Right renal pelvis (tissue), 4 donors: ENCODE measurements around the gene KCNQ1. TPM values are rescaled to one million over a fixed set of nuclear protein-coding genes. Genes with fewer than 3 reads are reported as not detected.

ENCODE experiments used
- DNase-seq, 4 donors: peaks; one replicate each; pipeline ENCODE4 v3.0.0-alpha.2; 2013; ENCODE audit warnings: low read depth in 4 of 4, low spot score in 3 of 4, missing footprints in 1 of 4
- polyA plus RNA-seq, 4 donors: library from polyadenylated mRNA; unstranded; fragments of 120-200 nt; gene quantifications; one replicate each; pipeline ENCODE4 v1.2.1, GENCODE V29; 2013; ENCODE audit not compliant: insufficient read length in 4 of 4

The KCNQ1 gene
- polyA plus RNA-seq, 4 donors: 9.8 to 13.2 (median 12.0) TPM

DNA sequence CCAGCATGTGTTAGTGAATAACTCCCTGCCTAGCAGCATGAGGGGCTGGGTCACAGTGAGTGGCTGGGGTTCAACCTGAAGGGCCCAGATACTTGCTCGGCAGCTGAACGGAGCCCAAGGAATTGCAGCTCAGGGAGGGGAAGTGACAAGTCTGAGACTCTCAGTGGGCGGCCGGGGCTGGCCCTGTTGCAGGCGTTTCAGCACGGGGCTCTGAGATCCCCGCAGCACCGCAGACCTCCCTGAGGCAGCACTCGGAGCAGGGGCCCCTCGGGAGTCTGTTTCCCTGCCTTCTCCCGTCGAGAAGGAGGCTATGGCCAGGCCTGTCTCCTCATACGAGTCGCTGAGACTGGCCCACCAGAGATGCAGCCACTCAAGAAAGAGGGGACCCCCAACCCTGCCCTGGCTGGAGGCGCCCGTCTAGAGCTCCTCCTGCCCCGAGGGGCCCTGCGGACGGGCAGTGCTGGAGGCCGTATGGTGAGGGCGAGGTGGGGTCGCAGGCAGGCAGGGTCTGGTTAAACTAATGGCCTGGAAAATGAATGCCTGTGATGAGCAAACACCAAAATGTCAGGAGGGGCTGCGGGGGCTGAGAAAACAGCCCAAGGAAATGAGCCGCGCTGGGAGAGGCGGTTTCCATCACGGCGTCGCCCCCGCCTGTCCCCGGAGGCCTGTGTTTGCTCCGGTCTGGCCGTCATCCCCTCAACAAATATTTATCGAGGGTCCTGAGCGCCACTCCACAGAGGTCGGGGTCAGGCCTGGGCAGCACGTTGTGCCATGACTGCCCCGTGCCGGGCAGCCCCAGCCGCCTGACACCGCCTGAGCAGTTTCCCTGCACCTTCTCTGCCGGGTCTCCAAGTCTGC lies 35.0 kb upstream of the KCNQ1 start:
- peak in 3 of 4 donors; percentile 43 to 65 (median 58) for DNase-seq

DNA sequence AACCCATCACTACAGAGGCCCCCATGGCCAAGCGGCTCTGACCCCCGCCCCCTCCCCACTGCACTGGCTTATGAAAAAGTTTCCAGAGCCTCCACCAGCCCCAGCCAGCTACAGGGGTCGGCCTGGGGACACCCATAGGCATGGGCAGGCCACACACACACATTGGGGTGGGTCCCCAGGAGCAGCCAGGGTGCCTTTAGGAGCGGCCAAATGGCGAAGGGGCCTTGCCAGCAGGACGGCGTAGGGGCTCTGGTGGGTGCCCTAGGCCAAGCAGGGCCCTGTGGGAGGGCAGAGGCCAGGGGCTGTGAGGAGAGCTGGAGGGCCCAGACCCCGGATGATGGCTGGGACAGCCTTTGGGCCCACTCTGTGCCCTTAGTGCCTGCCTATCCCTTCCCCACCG lies 34.2 kb upstream of the KCNQ1 start:
- no peak for DNase-seq

DNA sequence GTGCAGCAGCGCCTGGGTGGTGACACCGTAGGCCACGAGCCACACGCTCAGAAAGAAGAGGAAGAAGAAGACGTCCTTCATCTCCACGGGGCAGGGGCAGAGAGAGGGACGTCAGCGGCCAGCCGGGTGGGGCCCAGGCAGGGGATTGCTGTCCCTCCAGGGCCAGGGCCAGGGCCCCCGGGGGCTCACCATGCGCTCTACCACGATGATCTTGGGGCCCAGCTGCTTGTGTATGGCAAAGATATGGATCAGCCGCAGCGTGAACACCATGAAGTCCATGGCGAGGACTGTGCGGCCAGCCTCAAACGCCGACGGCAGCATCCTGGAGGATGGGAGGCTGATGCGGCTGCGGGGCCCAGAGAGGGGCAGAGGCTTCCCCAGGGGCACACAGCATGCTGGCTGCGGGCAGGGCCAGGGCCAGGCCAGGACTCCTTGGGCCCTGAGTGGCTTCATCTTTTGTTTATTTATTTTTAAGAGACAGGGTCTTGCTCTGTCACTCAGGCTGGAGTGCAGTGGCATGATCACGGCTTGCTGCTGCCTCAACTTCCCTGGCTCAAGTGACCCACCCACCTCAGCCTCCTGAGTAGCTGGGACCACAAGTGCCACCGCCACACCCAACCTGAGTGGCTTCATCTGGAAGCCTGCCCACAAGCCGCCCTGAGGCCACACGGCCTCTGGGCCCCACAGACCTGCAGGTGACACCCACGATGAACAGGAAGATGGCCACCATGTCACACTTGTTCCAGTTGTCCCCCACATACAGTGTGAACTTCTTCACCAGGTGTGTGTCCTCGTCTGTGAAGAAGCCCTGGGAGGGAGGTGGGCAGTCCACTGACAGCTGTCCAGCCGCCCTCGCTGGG lies 33.1 kb upstream of the KCNQ1 start:
- DNase-seq: no peak

DNA sequence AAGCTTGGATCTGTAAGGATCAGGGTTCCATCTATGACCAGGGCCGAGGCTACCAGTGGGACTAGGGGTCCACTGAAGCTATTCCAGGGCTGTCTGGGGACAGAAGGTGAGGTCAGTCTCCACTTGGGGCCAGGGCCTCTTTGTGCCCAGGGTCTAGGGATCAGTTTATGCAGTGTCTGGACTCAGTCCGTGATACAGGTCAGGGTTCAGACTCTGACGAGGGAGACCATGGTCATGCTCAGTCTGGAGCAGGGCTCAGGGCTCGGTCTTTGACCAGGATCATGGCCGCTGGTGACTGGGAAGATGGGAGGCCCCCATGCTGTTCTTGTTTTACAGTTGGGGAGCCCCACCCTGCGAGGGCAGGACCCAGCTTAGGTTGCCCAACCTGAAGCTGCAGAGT lies 32.5 kb upstream of the KCNQ1 start:
- no peak for DNase-seq

DNA sequence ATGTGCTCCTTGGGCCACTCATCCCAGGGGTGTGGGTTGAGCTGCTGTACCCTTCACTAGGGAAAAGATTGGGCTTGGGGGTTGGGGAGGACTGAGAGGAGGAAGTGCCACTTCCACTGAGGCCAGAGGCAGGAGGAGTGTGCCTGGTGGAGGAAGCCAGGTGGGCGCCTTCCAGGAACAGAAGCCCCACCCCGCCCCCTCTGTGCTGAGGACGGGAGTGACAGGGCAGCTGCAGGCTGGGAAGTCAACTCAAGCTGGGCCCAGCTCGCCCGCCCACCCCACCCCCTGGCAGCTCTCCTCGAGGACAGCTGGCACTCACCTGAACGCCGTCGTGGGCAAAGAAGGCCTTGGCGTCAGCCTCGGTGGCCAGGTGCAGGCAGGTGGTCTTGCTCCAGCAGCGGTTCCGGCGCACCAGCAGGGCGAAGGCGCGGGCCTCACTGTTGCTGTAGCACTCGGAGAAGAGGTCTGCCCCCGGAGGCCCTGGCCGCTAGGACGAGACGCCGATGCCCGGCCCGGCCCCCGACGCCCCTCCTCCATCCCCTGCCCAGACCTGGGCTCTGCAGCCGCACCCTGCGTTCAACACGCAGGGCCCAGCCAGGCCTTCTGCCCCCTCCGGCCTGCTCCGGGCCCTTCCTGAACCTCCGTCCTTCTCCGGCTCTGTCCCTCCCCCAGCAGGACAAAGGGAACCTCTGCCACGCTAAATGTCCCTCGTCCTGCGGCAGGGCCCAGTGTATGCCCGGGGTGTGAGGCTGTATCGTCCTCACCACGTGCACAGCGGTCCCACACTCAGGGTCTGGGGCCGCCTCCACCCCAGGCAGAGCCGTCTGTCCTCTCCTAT lies 30.8 kb upstream of the KCNQ1 start:
- no peak for DNase-seq

DNA sequence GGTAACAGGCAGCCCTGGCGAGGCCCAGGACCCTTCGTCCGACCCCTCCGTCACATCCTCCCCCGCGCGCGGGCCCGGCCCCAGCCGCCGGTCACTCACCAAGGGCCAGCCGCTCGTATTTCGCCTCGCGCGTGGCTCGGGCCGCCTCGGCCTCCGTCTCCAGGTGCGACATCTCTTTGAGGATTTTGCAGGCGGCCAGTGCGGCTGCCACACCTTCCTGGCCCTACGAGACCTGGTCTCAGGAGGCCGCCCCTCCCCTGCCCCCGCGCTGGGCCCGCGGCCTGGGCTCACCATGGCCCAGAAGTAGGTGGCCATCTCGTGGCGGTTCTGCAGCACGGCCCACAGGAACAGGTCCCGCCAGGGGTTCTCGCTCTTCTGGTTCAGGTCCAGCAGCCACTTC lies 30.2 kb upstream of the KCNQ1 start:
- DNase-seq: no peak

DNA sequence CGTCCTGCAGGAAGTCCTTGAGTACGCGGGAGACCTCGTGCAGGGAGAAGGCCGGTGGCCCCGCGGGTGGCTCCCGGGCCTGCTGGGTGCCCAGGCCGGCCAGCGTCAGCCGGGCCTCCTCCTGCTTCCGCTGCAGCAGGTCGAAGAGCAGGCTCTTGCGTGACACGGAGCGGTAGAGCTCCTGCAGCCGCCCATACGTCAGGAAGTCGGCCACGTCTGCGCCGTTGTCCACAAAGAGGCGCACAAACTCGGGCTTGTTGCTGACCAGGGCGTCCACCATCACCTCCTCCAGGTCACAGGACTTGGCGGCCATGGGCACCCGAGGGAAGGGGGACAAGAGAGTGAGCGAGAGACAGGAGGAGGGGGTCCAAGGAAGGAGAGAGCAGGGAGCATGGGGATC lies 29.6 kb upstream of the KCNQ1 start:
- no peak for DNase-seq

DNA sequence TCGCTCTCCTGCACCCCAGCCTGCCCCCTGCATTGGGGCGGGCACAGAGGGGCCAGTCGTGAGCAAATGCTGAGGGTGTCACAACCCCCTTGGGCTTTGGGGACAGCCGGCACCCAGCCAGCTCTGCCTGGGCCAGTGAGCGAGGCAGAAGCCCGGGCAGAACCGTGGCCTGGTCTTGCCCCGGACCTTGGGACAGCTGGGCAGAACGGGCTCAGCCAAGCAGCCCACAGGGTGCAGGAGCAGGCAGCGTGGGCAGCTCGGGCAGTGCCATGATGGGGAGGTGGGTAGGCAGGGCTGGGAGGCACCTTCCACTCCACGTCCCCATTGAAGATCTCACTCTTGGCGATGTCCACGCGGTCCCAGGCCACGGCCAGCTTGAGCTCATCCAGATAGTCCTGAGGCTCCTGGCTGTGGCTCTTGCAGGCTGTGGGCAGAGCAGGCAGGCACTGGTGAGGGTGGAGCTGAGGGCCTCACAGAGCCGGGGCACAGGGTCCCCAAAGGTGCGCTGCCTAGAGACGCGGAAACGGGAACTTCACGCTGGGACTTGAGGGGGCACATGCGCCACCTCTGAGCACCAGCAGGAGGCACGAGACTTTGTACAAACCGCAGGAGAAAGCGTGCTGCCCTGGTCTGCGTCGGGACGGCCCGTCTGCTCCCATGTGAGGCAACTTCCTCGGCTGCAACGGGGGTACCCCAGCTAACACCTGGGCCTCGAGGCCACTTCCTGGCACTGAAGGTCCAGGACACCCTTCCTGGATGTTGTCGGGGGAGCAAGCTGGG lies 29.0 kb upstream of the KCNQ1 start:
- no peak for DNase-seq

DNA sequence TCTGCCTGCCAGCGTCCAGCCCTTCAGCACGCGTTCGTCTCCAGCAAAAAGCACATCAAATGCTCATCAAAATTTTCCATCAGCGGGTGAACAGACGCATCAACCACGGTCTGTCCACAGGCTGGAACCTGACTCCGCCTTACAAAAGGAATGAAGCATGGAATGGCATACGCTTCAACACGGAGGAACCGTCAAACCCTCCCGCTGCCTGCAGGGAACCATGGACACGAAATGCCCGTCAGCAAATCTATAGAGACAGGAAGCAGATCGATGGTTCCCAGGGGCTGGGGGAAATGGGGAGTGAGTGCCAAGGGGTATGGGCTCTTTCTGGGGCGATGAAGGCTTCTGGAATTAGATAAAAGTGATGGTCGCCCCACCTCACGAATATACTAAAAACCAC lies 28.0 kb upstream of the KCNQ1 start:
- DNase-seq: no peak

DNA sequence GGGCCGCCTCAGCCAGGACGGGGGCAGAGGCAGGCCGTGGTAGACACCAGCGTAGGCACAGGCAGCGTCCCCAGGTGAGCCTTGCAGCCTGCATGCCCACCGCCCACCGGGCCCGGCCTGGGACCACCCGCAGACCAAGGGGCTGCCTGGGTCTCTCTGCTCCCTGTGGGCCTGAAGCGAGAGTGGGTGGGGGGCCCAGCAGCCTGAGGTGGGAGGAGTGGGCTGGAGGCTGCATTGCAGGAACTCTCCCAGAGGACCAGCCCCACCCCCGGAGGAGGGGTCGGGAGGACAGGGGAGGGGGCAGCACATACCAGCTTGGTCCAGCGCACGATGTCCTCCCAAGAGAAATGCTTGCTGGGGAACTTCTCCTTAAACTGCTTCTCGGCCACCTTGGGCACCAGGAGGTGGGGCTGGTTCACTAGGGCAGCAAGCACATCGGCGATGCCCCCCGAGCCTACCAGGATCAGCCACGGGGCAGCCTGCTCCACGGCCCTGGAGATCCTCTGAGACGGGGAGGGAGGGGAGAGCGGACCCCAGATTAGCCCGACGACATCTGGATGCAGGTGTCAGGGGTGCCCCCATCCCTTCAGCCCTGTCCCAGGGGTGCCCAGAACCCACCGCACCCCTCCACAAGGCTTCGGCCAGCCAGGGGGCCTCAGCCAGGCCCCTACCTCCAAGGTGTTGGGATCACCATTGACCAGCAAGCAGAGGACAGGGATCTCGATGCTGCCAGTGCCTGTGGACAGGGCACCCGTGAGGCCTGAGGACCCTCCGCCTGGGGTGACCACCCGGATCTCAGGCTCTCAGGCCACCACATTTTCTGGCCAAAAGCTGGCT lies 26.7 kb upstream of the KCNQ1 start:
- no peak for DNase-seq

DNA sequence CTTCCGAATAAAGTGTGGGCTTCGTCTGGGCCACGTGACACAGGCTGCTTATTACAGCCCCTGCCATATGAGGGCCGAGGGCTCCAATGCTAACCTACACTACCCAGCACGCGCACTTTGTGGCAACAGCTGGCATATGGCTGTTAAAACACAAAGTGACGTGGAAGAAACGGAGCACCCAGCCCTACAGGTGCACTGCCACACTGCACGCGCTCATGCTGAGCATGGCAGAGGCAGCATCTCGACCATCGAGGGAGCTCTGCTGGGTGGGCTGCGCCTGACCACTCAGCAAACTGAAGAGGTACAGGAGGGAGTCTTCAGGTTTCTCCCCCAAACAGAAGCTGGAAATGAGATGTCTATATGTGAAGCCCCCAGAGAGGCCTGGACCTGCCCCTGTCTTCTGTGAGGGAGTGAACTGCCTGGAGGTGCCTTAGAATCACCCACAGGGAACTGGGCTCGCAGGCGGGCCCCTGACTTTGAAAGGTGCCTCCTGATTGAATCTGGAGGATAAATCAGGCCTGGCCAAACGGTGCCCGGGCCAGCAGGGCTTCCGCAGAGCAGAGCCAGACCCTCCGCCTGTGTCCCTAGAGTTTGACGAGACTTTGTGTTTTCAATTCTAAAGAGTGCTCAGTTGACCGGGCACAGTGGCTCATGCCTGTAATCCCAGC lies 26.0 kb upstream of the KCNQ1 start:
- no peak for DNase-seq

DNA sequence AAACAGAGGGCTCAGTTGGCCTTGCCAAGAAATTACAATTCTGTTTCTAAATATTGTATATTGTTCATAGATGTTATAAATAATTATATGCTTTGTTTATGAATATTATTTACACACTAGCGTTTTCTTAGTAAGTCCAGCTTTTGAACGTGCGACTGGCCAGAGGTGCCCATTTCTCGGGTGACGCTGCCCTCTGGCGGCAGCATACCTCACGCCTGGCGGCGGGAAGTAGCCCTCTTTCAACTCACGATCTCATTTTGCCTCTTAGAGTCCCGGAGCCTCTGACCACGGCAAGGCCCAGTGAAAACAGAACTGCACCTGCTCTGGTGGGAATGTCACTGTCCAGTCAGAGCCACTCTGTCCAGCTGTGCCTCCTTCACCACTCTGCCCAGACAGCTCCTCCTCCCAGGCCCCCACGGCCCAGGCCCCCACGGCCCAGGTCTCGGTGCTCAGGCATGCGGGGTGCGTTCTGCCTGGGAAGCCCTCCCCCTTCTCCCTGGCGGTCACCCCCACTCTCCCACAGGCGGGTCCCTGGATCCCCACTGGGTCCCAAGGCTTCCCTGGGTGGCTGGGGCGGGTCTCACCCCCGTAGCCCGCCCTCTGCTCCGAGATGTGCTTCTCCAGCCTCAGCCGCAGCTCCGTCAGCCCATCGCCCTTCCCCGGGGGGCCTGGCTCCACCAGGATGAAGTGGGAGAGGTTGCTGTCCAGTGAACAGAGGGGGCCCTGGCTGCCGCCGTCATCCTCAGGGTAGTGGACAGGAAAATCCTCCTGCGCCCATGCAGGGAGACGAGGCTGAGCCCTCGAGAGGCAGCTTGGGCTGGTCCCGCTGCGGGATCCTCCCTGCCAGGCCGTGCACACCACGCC lies 24.9 kb upstream of the KCNQ1 start:
- DNase-seq: peak; percentile 68 to 76 (median 70)

DNA sequence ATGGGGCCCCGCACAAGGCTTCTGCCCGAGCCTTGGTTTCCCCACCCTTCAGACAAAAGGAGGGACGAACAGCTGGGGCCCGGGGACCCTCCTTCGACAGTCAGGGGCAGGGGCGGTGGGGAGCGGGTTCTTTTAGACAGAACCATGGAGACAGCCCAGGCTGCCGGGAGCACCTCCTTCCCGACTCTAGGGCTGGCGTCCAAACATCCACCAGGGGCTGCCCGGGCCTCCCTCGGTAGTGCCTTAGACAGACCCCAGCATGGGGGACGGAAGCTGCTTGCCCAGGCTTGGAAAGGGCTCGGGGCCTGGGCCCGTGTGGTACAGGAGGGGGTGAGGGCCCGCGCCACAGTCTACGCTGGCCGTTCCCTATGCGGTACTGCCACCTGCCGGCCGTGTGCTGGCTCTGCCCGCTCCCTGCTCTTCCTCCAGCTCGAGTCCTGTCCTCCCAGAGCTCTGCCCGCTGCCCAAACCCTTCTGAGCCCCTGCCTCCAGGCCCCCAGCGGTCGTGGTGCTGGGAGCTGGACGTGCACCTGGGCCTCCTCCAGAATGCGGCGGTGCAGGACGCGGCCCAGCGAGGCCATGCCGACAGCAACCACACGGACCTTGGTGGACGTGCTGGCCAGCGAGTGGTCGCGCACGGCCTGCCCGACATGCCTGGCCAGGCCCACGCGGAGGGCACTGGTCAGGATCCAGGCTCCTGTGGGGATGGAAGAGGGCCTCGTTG lies 24.1 kb upstream of the KCNQ1 start:
- DNase-seq: peak; percentile 59 to 81 (median 68)

DNA sequence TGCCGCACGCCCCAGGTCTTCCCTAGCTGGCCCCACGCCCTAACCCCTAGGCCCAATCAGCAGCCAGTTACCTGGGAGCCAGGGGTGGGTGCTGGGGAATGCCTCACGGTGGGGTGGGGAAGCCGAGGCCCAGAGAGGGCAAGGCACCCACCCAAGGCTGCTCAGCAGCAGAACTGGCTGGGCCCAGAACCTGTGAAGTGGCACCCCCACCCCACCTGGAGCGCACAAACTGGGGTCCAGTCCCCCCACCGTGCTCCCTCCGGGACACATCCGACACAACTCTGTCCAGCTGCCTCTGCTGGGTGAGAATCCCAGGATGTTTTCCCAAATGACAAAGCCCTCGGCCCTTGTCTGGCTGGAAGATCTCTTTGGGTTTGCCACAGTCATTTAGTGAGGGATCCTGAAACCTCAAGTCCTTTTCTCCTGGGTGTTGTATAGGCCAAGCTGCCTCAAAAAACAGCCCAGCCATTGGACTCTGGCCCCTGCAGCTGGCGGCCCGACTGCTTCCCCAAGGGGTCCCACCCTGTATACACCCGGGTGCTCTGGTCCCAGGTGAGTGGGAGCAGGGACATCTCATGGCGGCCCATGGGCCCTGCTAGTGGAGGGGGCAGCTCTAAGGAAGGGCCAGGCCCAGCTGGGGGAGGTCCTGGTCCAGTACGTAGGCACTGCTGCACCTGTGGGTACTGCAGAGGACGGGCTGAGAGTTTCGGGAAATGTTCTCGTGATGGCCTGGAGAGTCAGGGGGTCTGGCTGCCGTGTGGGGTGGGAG lies 23.4 kb upstream of the KCNQ1 start:
- DNase-seq: no peak

DNA sequence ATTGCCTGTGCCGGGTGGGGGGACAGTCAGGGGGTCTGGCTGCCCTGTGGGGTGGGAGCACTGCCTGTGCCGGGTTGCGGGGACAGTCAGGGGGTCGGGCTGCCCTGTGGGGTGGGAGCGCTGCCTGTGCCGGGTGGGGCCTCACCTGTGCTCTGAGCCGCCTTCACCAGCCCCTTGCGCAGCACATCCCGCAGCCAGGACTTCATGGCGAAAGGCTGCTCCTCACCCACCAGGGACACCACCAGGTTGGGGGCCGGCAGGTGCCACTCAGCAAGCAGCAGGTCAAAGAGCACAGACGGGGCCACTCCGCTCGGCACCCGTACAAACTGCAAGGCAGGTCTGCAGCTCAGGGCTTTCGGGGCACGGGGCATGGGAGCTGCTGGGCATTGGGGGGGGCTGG lies 22.8 kb upstream of the KCNQ1 start:
- DNase-seq: no peak

DNA sequence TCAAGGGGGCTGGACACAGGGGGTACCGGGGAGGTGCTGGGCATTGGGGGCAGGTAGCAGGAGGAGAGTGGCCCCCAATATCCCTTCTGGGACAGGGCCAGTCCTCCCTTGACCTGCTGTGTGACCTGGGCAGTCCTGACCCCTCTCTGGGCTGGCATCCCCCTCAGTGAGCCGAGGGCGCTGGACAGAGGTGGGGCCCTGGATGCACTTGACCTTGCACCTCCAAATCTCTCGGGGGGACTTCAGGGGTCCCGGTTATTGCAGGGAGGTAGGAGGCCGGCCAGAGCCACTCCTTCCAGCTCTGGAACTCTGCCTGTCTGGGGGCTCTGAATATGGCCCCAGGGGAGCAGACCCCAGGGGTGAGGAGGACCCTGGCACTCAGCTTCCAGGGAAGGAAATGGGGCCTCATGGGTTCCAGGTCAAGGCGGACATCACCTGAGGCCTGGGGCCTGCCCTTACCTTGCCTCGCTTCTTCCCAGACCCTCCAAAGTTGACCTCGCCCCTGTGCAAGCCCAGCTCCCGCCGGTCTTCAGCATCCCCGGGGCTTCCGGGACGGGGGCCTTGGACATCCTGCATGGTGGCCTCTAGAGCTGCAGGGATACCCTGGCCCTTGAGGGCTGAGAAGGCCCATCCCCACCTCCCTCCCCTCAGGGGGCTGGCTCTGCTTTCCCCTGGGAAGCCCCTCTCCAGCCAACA lies 22.2 kb upstream of the KCNQ1 start:
- DNase-seq: no peak
